Osteoblast (primary cell): Measurements from ENCODE around the gene H2AZ1. TPM values are rescaled to one million over a fixed set of nuclear protein-coding genes. Genes with fewer than 3 reads are reported as not detected.
A peak's percentile ranks its signal among the peaks of the same experiment; 100 is the strongest.

Source experiments
- DNase-seq: peaks from one replicate; pipeline ENCODE4 v3.0.0; 2011; ENCODE audit warnings: low spot score, mixed read lengths; ENCODE audit not compliant: insufficient read length; ENCODE audit errors: missing footprints
- H2AFZ ChIP-seq: 2 replicates; pipeline ENCODE4 v1.6.0; 2011; ENCODE audit warnings: mild to moderate bottlenecking, low read length
- H3K27ac ChIP-seq: 2 replicates; pipeline ENCODE4 v1.5.1; 2011; ENCODE audit warnings: mild to moderate bottlenecking, low read depth, low read length, moderate library complexity
- H3K27me3 ChIP-seq: 2 replicates; pipeline ENCODE4 v1.6.0; 2012; ENCODE audit warnings: mild to moderate bottlenecking, control low read depth, inconsistent platforms, low read length, moderate library complexity; ENCODE audit not compliant: insufficient read depth
- H3K36me3 ChIP-seq: 2 replicates; pipeline ENCODE4 v1.5.1; 2011; ENCODE audit warnings: mild to moderate bottlenecking, low read length, control low read depth, moderate library complexity; ENCODE audit not compliant: insufficient read depth
- H3K4me1 ChIP-seq: 2 replicates; pipeline ENCODE4 v1.5.1; 2011; ENCODE audit warnings: mild to moderate bottlenecking, low read length, control low read depth, moderate library complexity; ENCODE audit not compliant: insufficient read depth
- H3K4me2 ChIP-seq: 2 replicates; pipeline ENCODE4 v1.6.0; 2011; ENCODE audit warnings: mild to moderate bottlenecking, low read length; ENCODE audit not compliant: insufficient read depth
- H3K4me3 ChIP-seq: fragments of 200-600 bp; sonication (generic); 3 replicates; pipeline ENCODE4 v1.5.1; 2012; ENCODE audit warnings: mild to moderate bottlenecking, low read length, inconsistent platforms; ENCODE audit not compliant: insufficient read depth
- H3K79me2 ChIP-seq: 2 replicates; pipeline ENCODE4 v1.6.0; 2012; ENCODE audit warnings: mild to moderate bottlenecking, low read length, control low read depth, inconsistent platforms; ENCODE audit not compliant: insufficient read depth
- H3K9me3 ChIP-seq: 2 replicates; pipeline ENCODE4 v1.5.1; 2011; ENCODE audit warnings: low read depth, low read length, control low read depth
- H4K20me1 ChIP-seq: 2 replicates; pipeline ENCODE4 v1.6.0; 2012; ENCODE audit warnings: mild to moderate bottlenecking, low read length, control low read depth; ENCODE audit not compliant: insufficient read depth
- CTCF ChIP-seq: IDR thresholded peaks from 2 replicates; pipeline ENCODE4 v1.5.1; 2011; ENCODE audit warnings: mild to moderate bottlenecking, low read depth, low read length, moderate library complexity; ENCODE audit errors: extremely low read depth
- total RNA-seq: library from RNA; depleted of rRNA; stranded (reverse); fragments of >200 nt; gene quantifications from 2 replicates; pipeline ENCODE4 v1.2.3, GENCODE V29; 2012

H2AZ1 gene
- total RNA-seq, 1 donor: 94.8 TPM

- peak; percentile 74 for DNase-seq
- Histone ChIP-seq H2AFZ (peak overlapping the region; percentile 99), H3K4me1 (peaks cover 24% of the 10 kb centered on the region), H3K27me3 (no peaks in the 10 kb centered on the region), H3K27ac (peak overlapping the region; percentile 74), H3K4me2 (peak overlapping the region; percentile 96), H3K9me3 (no peaks in the 10 kb centered on the region), H3K36me3 (peaks cover 6% of the 10 kb centered on the region), H4K20me1 (peaks cover 4% of the 10 kb centered on the region), H3K4me3 (peak overlapping the region; percentile 97), H3K79me2 (peaks cover 24% of the 10 kb centered on the region)
- TF ChIP-seq CTCF: no peak
These were observed 809 bp upstream of the H2AZ1 start for GRCh38 chr4:99950913-99951254.

- Histone ChIP-seq H2AFZ (peak overlapping the region; percentile 97), H3K4me3 (peak overlapping the region; percentile 97), H3K4me2 (peak overlapping the region; percentile 97), H3K79me2 (peaks cover 40% of the 10 kb centered on the region), H4K20me1 (peaks cover 13% of the 10 kb centered on the region), H3K4me1 (peaks cover 35% of the 10 kb centered on the region), H3K36me3 (peaks cover 6% of the 10 kb centered on the region), H3K27ac (peak overlapping the region; percentile 90), H3K9me3 (no peaks in the 10 kb centered on the region), H3K27me3 (no peaks in the 10 kb centered on the region)
- peak; percentile 99 for DNase-seq
- TF ChIP-seq CTCF: peak; percentile 95
These were observed 759 bp downstream of the H2AZ1 start for GRCh38 chr4:99949034-99949998.

- no peaks in the 10 kb centered on the region for H3K27me3 ChIP-seq
- no peaks in the 10 kb centered on the region for H3K9me3 ChIP-seq
- H3K4me1 ChIP-seq: peaks cover 35% of the 10 kb centered on the region
- TF ChIP-seq CTCF: no peak
- peaks cover 20% of the 10 kb centered on the region for H4K20me1 ChIP-seq
- H3K36me3 ChIP-seq: peaks cover 6% of the 10 kb centered on the region
- H2AFZ ChIP-seq: peak overlapping the region; percentile 96
- no peak for DNase-seq
- H3K79me2 ChIP-seq: peaks cover 57% of the 10 kb centered on the region
- H3K27ac ChIP-seq: peak overlapping the region; percentile 90
- peak overlapping the region; percentile 97 for H3K4me2 ChIP-seq
- H3K4me3 ChIP-seq: no peak overlapping the region
These were observed 2.5 kb downstream of the H2AZ1 start for GRCh38 chr4:99947608-99948007.

GRCh38 chr4:99947190-99947578 lies 2.9 kb downstream of the H2AZ1 start:
- peak; percentile 76 for DNase-seq
- H3K4me2 ChIP-seq: peak overlapping the region; percentile 81
- peaks cover 6% of the 10 kb centered on the region for H3K36me3 ChIP-seq
- no peak for TF ChIP-seq CTCF
- peak overlapping the region; percentile 67 for H3K27ac ChIP-seq
- peak overlapping the region; percentile 96 for H2AFZ ChIP-seq
- H3K79me2 ChIP-seq: peaks cover 61% of the 10 kb centered on the region
- H3K4me3 ChIP-seq: peak overlapping the region; percentile 89
- no peaks in the 10 kb centered on the region for H3K27me3 ChIP-seq
- H3K4me1 ChIP-seq: peaks cover 35% of the 10 kb centered on the region
- peaks cover 24% of the 10 kb centered on the region for H4K20me1 ChIP-seq
- H3K9me3 ChIP-seq: no peaks in the 10 kb centered on the region
